ENCODE measurements around the gene DNAH17.

The DNAH17 gene

DNA sequence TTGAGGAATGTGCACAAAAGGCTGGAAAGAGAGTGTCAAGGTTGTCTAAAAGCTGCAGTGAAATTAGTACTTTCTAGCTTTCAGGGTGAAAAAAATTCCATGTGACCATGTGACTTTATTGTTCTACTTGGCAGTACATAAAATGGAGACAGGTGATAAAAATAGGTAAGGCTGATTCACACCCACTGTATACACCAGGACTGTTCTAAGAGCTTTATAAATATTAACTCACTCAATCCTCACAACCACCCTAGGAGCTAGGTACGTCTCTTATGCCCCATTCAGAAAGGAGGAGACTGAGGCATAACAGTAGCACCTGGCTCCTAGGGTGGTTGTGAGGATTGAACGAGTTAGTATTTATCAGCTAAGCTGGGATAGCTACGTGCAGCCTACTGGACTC, 28.2 kb upstream of the DNAH17 start:
- Histone ChIP-seq H3K9me3 (ENCODE audit: control insufficient read depth, low read length) (no peaks in the 10 kb centered on the region), H4K91ac (ENCODE audit: low read length) (no peak overlapping the region), H3K18ac (ENCODE audit: low read depth in 1 of 2, low read length in 2 of 2) (no peak overlapping the region), H3K4me1 (ENCODE audit: control insufficient read depth, insufficient read depth, low read depth, low read length) (peaks cover 3% of the 10 kb centered on the region), H3K4me2 (ENCODE audit: low read length, poor library complexity, severe bottlenecking) (no peak overlapping the region), H3K27me3 (ENCODE audit: control insufficient read depth in 1 of 2, insufficient read depth in 1 of 2, low read length in 2 of 2) (peaks cover 0 to 40% of the 10 kb centered on the region in 2 experiments), H3K23ac (ENCODE audit: low read length in 2 of 2) (no peak overlapping the region), H2BK12ac (ENCODE audit: low read length in 2 of 2) (no peak overlapping the region), H2AFZ (ENCODE audit: low read depth, low read length) (no peak overlapping the region), H3K4me3 (ENCODE audit: insufficient read depth in 1 of 2, low read depth in 1 of 2, low read length in 2 of 2) (no peak overlapping the region), H3K9ac (ENCODE audit: low read length) (no peak overlapping the region), H3K14ac (ENCODE audit: low read length in 2 of 2) (no peak overlapping the region), H2BK15ac (ENCODE audit: low read depth, poor library complexity, severe bottlenecking) (no peak overlapping the region), H3K4ac (ENCODE audit: low read depth in 1 of 2, low read length in 2 of 2) (no peak overlapping the region), H3K79me1 (replicated peaks; ENCODE audit: low read length, poor library complexity, severe bottlenecking) (no peaks in the 10 kb centered on the region), H2BK120ac (ENCODE audit: low read depth, low read length) (no peak overlapping the region), H3K36me3 (ENCODE audit: control insufficient read depth in 1 of 2, insufficient read depth in 2 of 2, low read depth in 1 of 2, low read length in 2 of 2) (no peaks in the 10 kb centered on the region), H3K27ac (ENCODE audit: low read length, poor library complexity, severe bottlenecking) (no peak overlapping the region), H2BK5ac (ENCODE audit: low read depth, low read length, poor library complexity, severe bottlenecking) (no peak overlapping the region), H4K8ac (ENCODE audit: low read length) (no peak overlapping the region), H2AK5ac (ENCODE audit: low read length, severe bottlenecking) (no peak overlapping the region)
- WGBS, result 80% methylated on average over 2 of the region's 3 CpGs
- DNase-seq, result no peak

DNA sequence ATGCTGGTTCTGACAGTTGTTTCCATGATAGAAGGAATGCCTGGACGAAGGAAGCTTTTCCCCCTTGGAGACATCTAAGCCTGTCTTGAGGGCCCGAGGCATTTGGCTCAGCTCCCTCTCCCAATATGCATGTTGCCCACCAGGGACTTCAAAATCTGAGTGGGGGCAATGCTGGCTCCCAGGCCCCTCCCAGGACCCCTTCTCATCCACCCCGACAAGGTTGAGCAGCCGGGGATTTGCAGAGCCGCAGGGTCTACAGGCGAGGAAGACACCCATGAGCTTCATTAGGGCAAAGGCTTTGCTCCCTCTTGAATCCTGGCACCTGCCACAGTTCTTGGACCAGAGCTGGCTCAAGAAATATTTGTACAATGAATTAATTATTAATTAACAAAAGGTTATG, 25.1 kb upstream of the DNAH17 start:
- no peak overlapping the region for H3K4me2 ChIP-seq (ENCODE audit: low read length, poor library complexity, severe bottlenecking)
- H3K9me3 ChIP-seq (ENCODE audit: control insufficient read depth, low read length), result no peaks in the 10 kb centered on the region
- H4K8ac ChIP-seq (ENCODE audit: low read length), result no peak overlapping the region
- no peak overlapping the region for H4K91ac ChIP-seq (ENCODE audit: low read length)
- no peak overlapping the region for H3K18ac ChIP-seq (ENCODE audit: low read depth in 1 of 2, low read length in 2 of 2)
- no peaks in the 10 kb centered on the region for H3K79me1 ChIP-seq (replicated peaks; ENCODE audit: low read length, poor library complexity, severe bottlenecking)
- H3K4ac ChIP-seq (ENCODE audit: low read depth in 1 of 2, low read length in 2 of 2), result no peak overlapping the region
- no peak overlapping the region for H2BK120ac ChIP-seq (ENCODE audit: low read depth, low read length)
- no peak overlapping the region for H3K4me3 ChIP-seq (ENCODE audit: insufficient read depth in 1 of 2, low read depth in 1 of 2, low read length in 2 of 2)
- H3K27me3 ChIP-seq (ENCODE audit: control insufficient read depth in 1 of 2, insufficient read depth in 1 of 2, low read length in 2 of 2), result peaks cover 0 to 25% of the 10 kb centered on the region in 2 experiments
- H2BK15ac ChIP-seq (ENCODE audit: low read depth, poor library complexity, severe bottlenecking), result no peak overlapping the region
- WGBS, result 84% methylated on average over 6 of the region's 6 CpGs
- H2AFZ ChIP-seq (ENCODE audit: low read depth, low read length), result no peak overlapping the region
- H3K9ac ChIP-seq (ENCODE audit: low read length), result no peak overlapping the region
- no peak overlapping the region for H3K14ac ChIP-seq (ENCODE audit: low read length in 2 of 2)
- H2AK5ac ChIP-seq (ENCODE audit: low read length, severe bottlenecking), result no peak overlapping the region
- no peak overlapping the region for H3K27ac ChIP-seq (ENCODE audit: low read length, poor library complexity, severe bottlenecking)
- no peaks in the 10 kb centered on the region for H3K36me3 ChIP-seq (ENCODE audit: control insufficient read depth in 1 of 2, insufficient read depth in 2 of 2, low read depth in 1 of 2, low read length in 2 of 2)
- H3K23ac ChIP-seq (ENCODE audit: low read length in 2 of 2), result no peak overlapping the region
- H3K4me1 ChIP-seq (ENCODE audit: control insufficient read depth, insufficient read depth, low read depth, low read length), result peaks cover 7% of the 10 kb centered on the region
- peak overlapping the region in 1 of 2 experiments; percentile 40 for H2BK12ac ChIP-seq (ENCODE audit: low read length in 2 of 2)
- H2BK5ac ChIP-seq (ENCODE audit: low read depth, low read length, poor library complexity, severe bottlenecking), result no peak overlapping the region
- DNase-seq, result no peak

DNA sequence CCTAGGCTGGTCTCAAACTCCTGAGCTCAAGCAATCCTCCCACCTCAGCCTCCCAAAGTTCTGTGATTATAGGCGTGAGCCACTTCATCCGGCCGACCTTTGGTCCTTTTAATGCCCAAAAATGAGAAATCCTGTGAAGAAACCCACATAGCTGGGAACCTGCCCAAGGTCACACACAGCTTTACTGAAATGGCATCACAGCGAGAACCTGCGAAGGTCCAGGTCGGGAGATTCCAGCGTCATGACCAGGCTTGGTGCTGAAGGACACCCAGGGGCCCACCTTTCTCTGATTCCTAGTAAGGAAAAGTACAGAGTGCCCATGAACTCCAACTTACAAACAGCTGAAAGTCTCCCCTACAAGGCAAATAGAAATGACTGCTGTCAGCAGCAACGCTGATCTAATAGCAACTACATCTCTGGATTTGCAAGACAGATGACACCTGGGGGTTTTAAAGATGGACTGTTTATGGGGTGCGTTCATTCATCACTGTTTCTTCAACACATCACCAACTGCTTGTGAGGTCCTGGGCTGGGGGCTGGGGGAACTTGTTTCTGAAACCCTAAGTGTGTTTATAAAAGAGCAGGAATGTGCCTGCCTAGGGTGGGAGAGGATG, 24.5 kb upstream of the DNAH17 start:
- Histone ChIP-seq H3K14ac (ENCODE audit: low read length in 2 of 2) (no peak overlapping the region), H2BK5ac (ENCODE audit: low read depth, low read length, poor library complexity, severe bottlenecking) (no peak overlapping the region), H3K27me3 (ENCODE audit: control insufficient read depth in 1 of 2, insufficient read depth in 1 of 2, low read length in 2 of 2) (peaks cover 0 to 20% of the 10 kb centered on the region in 2 experiments), H2AK5ac (ENCODE audit: low read length, severe bottlenecking) (no peak overlapping the region), H3K4me2 (ENCODE audit: low read length, poor library complexity, severe bottlenecking) (no peak overlapping the region), H2AFZ (ENCODE audit: low read depth, low read length) (no peak overlapping the region), H3K4me1 (ENCODE audit: control insufficient read depth, insufficient read depth, low read depth, low read length) (peaks cover 9% of the 10 kb centered on the region), H2BK15ac (ENCODE audit: low read depth, poor library complexity, severe bottlenecking) (no peak overlapping the region), H3K23ac (ENCODE audit: low read length in 2 of 2) (no peak overlapping the region), H3K4me3 (ENCODE audit: insufficient read depth in 1 of 2, low read depth in 1 of 2, low read length in 2 of 2) (no peak overlapping the region), H3K18ac (ENCODE audit: low read depth in 1 of 2, low read length in 2 of 2) (no peak overlapping the region), H3K27ac (ENCODE audit: low read length, poor library complexity, severe bottlenecking) (no peak overlapping the region), H4K91ac (ENCODE audit: low read length) (no peak overlapping the region), H4K8ac (ENCODE audit: low read length) (no peak overlapping the region), H2BK12ac (ENCODE audit: low read length in 2 of 2) (peak overlapping the region in 1 of 2 experiments; percentile 40), H3K9ac (ENCODE audit: low read length) (no peak overlapping the region), H3K79me1 (replicated peaks; ENCODE audit: low read length, poor library complexity, severe bottlenecking) (no peaks in the 10 kb centered on the region), H3K4ac (ENCODE audit: low read depth in 1 of 2, low read length in 2 of 2) (no peak overlapping the region), H3K36me3 (ENCODE audit: control insufficient read depth in 1 of 2, insufficient read depth in 2 of 2, low read depth in 1 of 2, low read length in 2 of 2) (no peaks in the 10 kb centered on the region), H2BK120ac (ENCODE audit: low read depth, low read length) (no peak overlapping the region), H3K9me3 (ENCODE audit: control insufficient read depth, low read length) (no peaks in the 10 kb centered on the region)
- no peak for DNase-seq
- WGBS, result 77% methylated on average over 8 of the region's 9 CpGs

DNA sequence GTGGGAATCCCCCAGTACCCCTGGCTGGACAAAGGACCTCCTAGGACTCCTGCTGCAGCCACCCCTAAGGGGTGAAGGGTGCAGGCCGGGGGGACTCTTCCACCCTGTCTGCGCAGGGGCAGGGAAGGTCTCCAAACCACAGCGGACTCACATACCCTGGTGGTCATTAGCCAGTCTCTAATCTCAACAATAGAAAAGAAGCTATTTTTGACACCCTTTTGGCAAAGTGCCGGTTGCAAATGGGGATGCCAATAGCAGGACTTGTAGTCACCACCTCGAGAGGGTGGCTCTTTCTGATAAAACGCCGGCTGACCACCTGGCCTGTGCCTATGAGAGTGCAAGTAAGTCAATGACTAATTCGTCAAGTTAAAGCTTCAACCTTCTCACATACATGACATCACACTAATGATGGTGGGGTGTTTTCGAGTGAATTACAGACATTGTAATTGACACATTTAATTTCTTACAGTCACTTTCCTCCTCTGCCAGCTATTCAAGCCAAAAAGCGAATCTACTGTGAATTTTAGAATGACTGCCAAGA, 23.1 kb upstream of the DNAH17 start:
- 84% methylated on average over 9 of the region's 10 CpGs for WGBS
- no peaks in the 10 kb centered on the region for H3K79me1 ChIP-seq (replicated peaks; ENCODE audit: low read length, poor library complexity, severe bottlenecking)
- H2BK120ac ChIP-seq (ENCODE audit: low read depth, low read length), result no peak overlapping the region

More for the DNA sequence above, 23.1 kb upstream of the DNAH17 start:
- no peaks in the 10 kb centered on the region for H3K9me3 ChIP-seq (ENCODE audit: control insufficient read depth, low read length)
- no peak overlapping the region for H2BK5ac ChIP-seq (ENCODE audit: low read depth, low read length, poor library complexity, severe bottlenecking)
- no peak overlapping the region for H3K27ac ChIP-seq (ENCODE audit: low read length, poor library complexity, severe bottlenecking)
- no peak overlapping the region for H4K91ac ChIP-seq (ENCODE audit: low read length)
- no peak overlapping the region for H4K8ac ChIP-seq (ENCODE audit: low read length)
- H3K4me3 ChIP-seq (ENCODE audit: insufficient read depth in 1 of 2, low read depth in 1 of 2, low read length in 2 of 2), result no peak overlapping the region
- no peak overlapping the region for H3K9ac ChIP-seq (ENCODE audit: low read length)
- DNase-seq, result no peak
- no peak overlapping the region for H3K23ac ChIP-seq (ENCODE audit: low read length in 2 of 2)
- no peak overlapping the region for H2BK15ac ChIP-seq (ENCODE audit: low read depth, poor library complexity, severe bottlenecking)
- H2BK12ac ChIP-seq (ENCODE audit: low read length in 2 of 2), result no peak overlapping the region
- H3K14ac ChIP-seq (ENCODE audit: low read length in 2 of 2), result no peak overlapping the region
- H3K18ac ChIP-seq (ENCODE audit: low read depth in 1 of 2, low read length in 2 of 2), result no peak overlapping the region
- H3K4me2 ChIP-seq (ENCODE audit: low read length, poor library complexity, severe bottlenecking), result no peak overlapping the region
- H2AFZ ChIP-seq (ENCODE audit: low read depth, low read length), result no peak overlapping the region
- H3K27me3 ChIP-seq (ENCODE audit: control insufficient read depth in 1 of 2, insufficient read depth in 1 of 2, low read length in 2 of 2), result peaks cover 0 to 14% of the 10 kb centered on the region in 2 experiments
- H3K36me3 ChIP-seq (ENCODE audit: control insufficient read depth in 1 of 2, insufficient read depth in 2 of 2, low read depth in 1 of 2, low read length in 2 of 2), result no peaks in the 10 kb centered on the region
- H2AK5ac ChIP-seq (ENCODE audit: low read length, severe bottlenecking), result no peak overlapping the region
- H3K4me1 ChIP-seq (ENCODE audit: control insufficient read depth, insufficient read depth, low read depth, low read length), result peaks cover 11% of the 10 kb centered on the region
- peak overlapping the region in 1 of 2 experiments; percentile 5 for H3K4ac ChIP-seq (ENCODE audit: low read depth in 1 of 2, low read length in 2 of 2)
